ENCODE data around the gene MITF. TPM values are rescaled to one million over a fixed set of nuclear protein-coding genes. Genes with fewer than 3 reads are reported as not detected.

MITF gene
- total RNA-seq, 4 donors from 2014 or later = 13.7 to 39.0 (median 27.4) TPM

DNA sequence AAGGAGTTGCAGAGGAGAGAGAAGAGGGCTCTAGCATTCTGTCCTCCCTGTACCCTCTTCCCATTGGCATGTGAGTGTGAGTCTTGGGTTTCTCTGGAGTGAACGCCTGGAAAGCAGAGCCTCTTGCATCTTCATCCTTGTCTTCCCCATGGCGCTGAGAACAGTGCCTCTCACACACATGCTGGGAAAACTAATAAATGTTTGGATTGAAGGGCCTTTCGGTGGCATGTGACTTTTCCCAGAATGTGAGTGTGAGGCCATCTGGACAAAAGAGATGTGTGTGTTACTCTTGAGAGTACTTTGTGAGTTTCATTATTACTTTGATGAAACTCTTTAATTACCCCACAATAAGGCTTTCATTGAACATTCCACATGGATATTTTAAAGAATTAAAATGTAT, 122.3 kb downstream of the MITF start:
- no peak for ATAC-seq (ENCODE audit: low FRiP score)
- TF ChIP-seq, protein P1, sequence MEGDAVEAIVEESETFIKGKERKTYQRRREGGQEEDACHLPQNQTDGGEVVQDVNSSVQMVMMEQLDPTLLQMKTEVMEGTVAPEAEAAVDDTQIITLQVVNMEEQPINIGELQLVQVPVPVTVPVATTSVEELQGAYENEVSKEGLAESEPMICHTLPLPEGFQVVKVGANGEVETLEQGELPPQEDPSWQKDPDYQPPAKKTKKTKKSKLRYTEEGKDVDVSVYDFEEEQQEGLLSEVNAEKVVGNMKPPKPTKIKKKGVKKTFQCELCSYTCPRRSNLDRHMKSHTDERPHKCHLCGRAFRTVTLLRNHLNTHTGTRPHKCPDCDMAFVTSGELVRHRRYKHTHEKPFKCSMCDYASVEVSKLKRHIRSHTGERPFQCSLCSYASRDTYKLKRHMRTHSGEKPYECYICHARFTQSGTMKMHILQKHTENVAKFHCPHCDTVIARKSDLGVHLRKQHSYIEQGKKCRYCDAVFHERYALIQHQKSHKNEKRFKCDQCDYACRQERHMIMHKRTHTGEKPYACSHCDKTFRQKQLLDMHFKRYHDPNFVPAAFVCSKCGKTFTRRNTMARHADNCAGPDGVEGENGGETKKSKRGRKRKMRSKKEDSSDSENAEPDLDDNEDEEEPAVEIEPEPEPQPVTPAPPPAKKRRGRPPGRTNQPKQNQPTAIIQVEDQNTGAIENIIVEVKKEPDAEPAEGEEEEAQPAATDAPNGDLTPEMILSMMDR (IDR thresholded peaks at IDR 0.05) = no peak
- no peak for DNase-seq (ENCODE audit: low spot score)

DNA sequence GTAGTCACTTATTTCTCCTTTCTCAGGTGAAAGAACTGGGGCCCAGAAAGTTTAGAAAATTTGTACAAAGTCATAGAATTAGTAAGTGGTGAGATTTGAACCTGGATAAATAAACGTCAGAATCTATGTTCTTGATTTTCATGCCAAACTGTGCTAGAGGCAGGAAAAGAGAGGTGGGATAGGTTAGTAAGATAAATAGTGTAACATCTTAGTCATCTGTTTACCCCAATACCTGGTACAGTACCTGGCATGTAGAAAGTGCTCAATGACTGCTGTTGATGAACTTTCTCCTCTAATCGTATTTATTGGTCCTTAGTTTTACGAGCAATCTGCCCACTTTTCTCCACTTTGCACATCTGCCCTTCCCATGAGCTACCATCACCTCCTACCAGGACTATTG, 124.9 kb downstream of the MITF start:
- DNase-seq (ENCODE audit: low spot score) = no peak
- TF ChIP-seq, protein P1 (IDR thresholded peaks at IDR 0.05) = no peak

DNA sequence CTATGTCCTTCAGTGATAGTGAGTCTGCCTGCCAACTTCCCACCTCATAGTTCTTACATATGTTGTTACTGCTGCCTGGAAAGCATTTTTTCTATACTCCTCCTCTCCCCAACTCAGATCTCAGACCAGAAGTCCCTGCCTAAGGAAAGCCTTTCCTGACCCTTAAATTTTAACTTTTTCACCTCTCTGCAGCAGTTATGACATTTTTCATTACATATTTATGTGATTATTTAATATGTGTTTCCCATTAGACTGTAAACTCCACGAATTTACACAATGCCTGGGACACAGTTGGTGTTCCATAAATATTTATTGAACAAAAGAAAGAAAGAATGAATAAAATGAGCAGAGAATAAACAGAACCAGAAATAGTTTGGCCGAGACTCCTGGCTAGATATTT, 125.5 kb downstream of the MITF start:
- TF ChIP-seq, protein P1 (IDR thresholded peaks at IDR 0.05) = no peak
- ATAC-seq (ENCODE audit: low FRiP score) (no peak), DNase-seq (ENCODE audit: low spot score) (no peak)

More for the DNA sequence above, 124.9 kb downstream of the MITF start:
- ATAC-seq (ENCODE audit: low FRiP score) = no peak

DNA sequence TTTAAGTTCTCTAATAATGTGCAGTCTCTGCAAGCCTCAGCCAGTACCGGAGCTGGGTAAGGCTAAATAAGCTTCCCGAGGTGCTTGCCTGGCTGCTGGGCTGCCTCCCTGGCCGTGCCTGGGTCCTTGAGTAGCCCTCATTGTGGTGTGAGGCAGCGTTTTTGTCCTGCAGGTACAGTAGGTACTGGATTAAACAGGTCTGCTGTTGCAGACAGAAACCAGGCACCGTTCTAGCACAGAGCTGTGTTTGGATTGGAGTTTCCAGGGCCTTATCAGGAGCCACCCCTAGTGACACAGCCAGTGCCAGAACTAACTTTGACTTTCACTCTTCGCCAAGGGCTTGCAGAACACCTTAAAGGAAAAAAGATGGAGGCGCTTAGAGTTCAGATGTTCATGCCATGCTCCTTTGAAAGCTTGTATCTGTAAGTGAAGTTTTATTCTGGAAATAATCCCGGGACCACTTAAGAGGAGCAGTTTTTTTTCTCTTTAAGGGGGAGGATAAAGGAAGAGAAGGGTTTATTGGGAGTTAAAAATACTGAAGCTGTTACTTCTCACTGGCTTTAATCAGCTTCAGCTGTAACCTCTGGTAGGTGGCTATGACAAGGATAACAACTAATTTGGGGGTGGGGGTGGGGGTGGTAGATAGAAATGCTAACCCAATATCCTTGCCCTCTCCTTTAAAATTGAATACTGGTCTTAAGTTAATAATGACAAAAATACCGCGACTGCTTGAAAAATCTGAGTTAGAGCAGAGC, 126.8 kb downstream of the MITF start:
- no peak for ATAC-seq (ENCODE audit: low FRiP score)
- TF ChIP-seq, protein P1 (IDR thresholded peaks at IDR 0.05) = no peak
- DNase-seq (ENCODE audit: low spot score) = no peak

DNA sequence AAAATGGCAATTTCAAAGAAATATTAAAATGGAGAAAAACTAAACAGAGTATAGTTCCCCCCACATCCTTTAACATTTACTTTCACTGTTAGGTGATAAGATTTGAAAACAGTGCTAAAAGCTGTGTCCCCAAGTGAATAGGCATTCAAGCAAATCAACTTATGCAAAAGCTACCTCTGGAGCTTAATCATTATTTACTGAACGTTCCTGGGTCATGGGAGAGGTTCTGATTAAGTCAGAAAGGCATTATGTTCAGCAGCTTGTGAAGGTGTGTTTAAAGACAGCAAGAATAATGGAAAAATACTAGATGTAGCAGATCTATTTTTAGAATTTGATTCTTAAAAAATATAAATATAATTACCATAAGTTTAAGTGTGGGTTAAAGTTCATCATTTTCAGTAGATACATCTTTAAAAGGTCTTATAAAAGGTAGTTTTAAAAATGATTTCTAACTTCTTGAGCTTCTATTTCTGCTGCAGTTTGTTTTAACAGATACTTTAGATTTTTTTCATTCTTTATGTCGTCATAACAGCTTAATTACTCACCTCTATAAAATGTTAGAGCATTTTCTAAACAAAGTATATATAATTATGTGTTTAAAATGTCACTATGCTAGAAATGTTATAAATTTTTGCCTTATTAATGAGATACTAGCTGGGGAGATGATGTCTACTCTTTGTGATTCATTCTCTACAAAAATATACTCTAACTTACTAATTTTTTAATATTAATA, 127.9 kb downstream of the MITF start:
- no peak for ATAC-seq (ENCODE audit: low FRiP score)
- no peak for DNase-seq (ENCODE audit: low spot score)
- TF ChIP-seq, protein P1 (IDR thresholded peaks at IDR 0.05) = no peak

DNA sequence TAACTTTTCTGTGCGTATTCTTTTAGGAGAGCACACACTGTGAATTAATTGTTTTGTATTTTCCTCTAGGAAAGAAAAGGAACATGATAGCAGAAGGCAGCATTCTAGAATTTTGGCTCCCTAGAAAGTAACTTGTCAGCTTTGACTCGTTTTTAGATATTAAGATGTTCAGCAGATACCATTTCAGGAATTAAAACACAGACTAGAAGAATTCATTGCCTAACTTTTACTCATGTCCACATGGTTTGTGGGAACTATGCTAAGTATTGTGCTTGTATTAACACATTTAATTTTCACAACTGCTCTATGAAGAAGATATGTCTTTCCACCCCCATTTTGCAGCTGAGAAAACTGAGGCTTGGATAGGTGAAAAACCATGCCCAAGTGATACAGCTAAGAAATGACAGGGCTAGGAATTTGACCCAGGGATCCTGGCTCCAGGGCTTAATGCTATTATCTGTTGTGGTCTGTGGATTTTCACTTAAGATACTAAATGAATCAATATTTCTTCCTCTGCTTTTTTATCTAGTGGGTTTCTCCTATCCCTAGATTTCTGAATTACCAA, 128.8 kb downstream of the MITF start:
- no peak for ATAC-seq (ENCODE audit: low FRiP score)
- TF ChIP-seq, protein P1 (IDR thresholded peaks at IDR 0.05) = no peak

More for the DNA sequence above, 128.8 kb downstream of the MITF start:
- DNase-seq (ENCODE audit: low spot score) = no peak

All from omental fat pad (tissue), 4 donors.